Activated T-cell treated with anti-CD3 and anti-CD28 coated beads, Interleukin-2, amount 50 U/mL, for 48 hours (primary cell): ENCODE data around the gene HABP2.
A peak's percentile ranks its signal among the peaks of the same experiment; 100 is the strongest.

Experiments used
- DNase-seq, 2 experiments: peaks; one replicate each; pipeline ENCODE4 v3.0.0-alpha.2; 2020

HABP2 gene

DNA sequence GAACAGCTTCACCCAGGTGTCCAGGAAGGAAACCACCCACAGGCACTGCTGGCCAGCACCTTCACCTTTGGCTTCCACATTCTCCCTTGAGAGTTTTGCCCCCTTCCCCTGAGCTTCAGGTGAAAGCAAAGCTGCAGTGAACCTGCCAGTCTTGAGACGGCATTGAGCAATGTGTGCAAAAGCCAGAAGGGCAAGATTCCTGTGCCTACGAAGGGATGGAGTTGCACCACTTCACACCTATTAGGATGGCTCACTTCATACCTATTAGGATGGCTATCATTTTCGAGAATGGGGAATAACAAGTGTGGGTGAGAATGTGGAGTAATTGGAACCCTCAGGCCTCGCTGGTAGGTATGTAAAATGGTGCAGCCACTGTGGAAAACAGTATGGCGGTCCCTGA, 7.2 kb downstream of the HABP2 start:
- no peak for DNase-seq

DNA sequence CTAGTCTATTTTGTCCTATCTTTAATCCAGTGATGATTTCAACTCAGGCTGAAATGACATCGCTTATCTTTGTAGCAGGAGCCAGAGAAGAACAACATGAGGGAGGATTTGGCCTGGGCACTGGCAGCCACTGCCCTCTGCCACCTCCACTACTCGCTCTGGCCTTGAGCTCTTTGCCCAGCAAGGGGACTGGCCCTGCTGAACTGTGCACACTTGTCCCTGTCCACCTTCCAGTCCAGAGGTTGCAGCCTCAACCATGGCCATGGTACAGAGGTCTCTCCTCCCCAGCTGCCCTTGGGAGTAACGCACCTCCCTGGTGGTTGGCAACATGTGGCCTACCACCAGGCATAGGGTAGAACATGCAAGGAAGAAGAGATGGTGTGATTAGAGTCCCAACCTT, 8.4 kb downstream of the HABP2 start:
- no peak for DNase-seq

DNA sequence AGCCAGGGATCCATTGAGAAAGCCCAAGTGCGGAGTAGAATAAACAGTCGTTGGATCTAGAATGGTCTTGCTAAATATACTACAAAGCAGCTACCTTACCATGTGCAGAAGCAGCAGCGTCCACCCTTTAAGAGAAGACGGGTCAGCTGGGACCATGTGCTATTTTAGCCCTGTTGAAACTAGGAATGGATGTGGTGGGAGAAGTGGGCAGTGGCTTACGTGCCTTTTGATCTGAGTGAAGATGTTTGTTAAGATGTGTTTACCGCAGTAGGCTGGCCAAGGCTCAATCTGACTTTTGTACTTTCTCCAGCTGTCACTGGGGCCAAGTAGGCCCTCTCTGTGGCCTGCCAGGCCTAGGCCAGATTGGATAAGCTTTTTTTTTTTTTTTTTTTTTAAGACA, 9.2 kb downstream of the HABP2 start:
- DNase-seq = no peak

DNA sequence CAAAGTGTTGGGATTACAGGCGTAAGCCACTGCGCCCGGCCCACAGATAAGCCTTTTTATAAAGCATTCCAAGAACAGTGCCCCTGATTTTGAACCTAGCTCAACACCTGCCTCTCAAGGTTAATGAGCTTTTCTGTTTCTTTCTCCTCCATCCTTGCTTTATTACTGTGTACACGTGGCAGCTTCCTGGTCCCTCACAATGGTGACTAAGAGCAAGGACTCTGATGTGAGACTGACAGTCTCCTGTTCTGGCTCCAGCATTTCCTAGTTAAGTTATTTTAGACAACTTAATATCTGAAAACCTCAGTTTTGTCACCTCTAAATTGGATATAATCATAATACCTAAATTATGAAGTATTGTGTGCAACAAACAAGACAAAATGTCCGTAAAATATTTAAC, 9.9 kb downstream of the HABP2 start:
- no peak for DNase-seq

DNA sequence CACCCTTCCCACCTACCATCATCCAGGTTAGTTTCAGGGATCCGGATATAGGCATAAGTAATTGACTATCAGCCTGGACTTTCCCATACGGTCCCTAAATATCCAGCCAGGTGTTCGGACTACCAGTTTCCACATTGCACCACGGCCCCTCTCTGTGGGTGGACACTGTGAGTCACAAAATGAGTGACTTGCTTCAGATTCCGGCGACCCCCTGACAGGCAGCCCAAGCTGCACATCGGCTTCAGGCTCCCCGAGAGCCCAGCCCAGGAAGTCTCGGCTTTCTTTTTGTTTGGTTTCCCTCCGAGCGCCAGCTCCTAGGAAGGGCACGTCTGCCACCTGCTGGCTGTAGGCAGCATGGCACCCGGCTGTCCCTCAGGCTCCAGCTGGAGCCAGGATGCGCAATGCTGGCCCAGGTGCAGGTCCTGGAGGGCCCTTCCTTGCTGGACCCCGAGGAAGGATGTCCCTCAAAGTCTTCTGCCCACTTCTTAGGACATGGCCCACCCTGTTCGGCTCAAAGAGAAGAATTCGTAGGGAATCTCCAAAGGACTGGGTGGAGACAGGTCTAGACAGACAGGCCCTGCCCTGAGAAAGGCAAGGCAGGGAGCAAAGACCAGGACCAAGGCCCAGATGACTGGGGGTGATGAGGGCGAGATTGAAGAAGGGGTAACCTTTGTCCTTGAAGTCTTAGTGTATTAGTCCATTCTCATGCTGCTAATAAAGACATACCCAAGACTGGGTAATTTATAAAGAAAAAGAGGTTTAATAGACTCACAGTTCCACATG, 10.6 kb downstream of the HABP2 start:
- DNase-seq = peak; percentile 79 to 82

DNA sequence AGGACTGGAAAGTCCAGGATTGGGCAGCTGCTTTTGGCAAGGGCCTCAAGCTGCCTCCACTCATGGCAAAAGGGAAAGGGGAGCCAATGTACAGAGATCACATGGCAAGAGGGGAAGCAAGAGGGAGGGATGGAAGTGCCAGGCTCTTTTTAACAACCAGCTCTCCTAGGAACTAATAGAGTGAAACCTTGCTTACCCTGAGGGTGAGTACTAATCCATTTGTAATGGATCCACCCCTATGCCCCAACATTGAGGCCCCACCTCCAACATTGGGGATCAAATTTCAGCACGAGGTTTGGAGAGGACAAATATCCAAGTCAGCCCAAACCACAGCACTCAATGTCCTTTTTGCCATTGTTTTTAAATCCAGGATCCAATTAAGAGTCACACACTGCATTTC, 12.5 kb downstream of the HABP2 start:
- DNase-seq = no peak

DNA sequence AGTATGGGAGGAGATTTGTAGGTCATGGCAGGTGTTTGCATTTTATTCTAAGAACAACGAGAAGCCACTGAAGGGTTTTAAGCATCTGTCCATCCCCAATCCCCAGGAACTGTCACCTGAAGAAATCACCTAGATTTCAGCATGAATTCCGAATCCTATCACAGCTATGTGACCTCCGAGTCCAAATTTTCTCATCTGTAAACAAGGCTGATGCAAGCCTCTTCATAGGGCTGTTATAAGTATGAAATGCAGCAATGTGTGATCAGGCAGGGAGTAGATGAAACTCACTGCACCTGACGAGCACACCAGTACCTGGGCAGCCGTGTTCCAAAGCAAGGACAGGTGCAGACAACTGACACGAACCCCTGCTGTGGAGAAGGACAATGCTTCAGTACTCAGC, 14.0 kb downstream of the HABP2 start:
- DNase-seq = no peak

DNA sequence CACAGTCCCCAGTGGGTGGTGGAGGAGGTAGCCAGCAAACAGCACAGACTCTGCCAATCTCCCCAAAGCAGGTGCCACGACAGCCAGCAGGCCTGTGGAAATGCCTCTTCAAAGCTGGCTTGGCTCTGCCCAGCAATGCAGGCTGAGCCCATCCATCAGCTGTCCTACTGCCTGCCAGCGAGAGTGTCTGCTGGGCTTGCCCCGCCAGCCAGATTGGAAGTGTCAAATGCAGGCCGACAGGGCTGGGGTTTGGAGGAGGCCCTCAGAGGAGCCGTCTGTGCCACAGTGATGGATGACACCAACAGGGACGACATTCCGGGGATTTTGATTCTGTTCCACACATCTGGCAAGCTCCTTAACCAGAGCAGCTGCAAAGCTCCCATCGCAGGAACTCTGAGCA, 16.7 kb downstream of the HABP2 start:
- no peak for DNase-seq

DNA sequence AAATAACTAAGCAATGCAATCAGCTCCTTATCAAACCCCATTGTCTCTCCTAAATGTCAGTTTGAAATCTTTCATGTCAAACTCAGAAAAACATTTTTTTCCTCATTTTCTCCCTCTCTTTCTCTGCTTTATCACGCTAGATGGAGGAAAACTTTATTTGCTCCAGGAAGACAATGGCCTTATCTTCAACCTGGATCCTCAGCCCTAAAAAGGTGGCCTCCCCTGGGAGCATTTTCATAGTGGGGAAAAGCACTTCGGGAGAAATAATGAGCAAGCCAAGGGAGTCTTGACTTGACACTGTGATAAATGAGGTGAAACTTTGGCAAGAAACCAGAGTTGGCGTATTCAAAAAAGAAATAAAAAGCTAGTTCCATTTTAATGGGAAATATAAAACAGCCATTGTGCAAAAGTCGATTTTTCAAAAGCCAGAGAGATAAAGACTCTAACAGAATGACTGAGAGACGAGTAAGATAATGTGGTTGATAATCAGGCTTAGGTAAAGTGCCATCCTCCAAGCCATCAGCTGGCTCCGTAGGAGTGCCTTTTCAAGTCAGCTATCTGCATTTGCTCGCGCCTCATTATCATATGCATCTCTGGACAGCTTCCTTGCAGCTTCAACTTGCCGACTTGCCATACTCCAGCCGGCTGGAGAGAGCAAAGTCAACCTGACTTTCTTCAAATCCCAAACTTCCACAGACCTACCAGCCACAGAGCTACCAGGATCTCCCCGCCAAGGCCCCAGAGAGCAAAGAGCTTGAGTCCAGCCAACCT, 19.9 kb downstream of the HABP2 start:
- no peak for DNase-seq

DNA sequence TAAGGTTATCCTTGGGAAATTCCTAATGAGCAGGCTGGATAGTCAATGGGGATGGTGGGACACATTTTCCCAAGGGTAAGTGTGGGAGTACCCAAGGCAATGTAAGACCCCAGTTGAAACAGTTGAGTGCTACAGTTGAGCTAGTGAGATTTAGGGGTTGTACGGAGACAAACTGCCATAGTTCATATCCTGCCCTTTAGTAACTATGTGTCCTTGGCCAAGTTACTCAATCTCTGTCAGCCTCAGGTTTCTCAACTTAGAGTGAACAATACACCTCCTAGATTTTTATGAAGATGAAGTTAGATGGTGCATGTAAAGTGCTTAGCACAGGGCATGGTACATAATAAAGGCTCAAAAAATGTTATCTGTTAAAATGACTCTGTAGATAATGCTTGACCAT, 20.5 kb downstream of the HABP2 start:
- DNase-seq = no peak

DNA sequence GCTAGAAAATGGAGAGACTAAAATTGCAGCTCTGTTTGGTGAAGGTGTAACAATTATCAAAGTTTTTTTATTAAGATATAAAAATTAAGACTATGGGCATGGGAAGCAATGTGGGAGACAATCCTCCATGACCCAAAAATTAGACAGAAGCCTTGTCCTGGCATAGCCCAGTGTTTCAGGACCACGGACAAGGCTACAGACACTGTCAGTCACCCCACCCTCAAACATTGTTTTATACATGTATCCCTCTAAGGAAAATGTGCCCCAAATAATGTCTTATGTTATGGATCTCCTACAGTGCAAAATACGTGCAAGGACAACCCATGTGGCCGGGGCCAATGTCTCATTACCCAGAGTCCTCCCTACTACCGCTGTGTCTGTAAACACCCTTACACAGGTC, 24.0 kb downstream of the HABP2 start:
- DNase-seq = no peak

DNA sequence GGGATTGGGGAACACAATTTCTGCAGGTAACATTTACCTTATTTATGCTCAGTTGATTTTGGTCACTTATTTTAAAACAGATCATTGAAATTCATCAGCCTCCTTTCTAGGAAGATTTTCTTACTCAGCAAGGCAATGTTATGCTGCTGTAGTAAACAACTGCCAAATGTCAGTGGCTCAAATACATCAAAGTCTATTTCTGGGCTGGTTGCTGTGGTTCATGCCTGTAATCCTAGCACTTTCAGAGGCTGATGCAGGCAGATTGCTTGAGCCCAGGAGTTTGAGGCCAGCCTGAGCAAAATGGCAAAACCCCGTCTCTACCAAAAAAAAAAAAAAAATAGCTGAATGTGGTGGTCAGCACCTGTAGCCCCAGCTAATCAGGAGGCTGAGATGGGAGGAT, 25.9 kb downstream of the HABP2 start:
- no peak for DNase-seq

DNA sequence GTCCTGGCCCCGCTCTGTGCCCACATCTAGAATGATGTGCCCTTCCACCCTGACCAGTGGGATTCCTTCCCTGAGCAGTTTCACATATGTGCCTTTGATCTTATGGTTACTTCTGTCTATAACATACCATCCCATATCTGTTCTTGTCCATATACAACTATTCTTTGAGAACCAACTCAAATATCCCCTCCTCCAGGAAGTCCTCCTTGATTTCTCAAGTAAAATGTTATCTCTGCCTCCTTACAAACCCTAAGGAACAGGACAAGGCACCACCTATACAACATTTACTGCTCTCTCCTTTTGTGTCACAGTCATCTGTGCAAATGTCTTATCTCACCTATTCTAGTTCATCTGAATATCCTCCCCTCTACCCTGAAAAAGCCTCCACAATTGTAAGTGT, 28.2 kb downstream of the HABP2 start:
- DNase-seq = no peak

DNA sequence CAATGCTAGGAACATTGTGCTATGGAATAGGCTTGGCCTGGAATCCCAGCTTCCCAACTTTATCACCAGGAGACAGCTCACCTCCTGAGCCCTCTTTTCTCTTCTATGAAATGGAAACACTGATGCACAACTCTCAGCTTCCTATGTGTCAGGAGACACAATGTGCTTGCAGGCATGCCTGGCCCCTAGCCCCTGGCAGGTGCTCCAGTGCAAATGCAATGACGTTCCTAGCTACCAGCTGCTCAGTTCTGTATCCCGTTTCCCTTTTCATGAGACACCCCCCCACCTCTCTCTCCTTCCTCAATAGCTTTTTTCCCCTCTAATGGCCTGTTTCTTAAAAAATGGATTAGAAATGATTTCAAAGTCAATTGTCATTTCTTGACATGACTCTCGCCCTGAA, 30.7 kb downstream of the HABP2 start:
- no peak for DNase-seq

DNA sequence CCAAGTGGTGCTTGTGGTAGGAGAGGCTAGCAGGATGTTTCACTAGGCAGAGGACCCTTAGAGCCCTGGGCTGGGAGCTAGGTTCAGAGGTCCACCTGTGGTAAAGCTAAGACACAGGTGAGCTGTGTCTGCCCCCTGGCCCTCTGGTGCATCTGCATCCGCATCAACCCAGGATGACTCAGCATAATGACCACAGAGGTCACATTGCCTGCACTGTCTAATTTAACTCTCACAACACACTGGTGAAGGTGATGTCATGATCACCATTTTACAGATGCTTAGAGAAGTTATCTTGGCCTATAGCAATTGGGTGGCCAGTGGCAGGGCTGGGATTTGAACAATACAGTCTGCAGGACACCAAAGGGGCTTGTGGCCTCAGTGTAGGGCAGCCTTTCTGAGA, 33.1 kb downstream of the HABP2 start:
- no peak for DNase-seq

DNA sequence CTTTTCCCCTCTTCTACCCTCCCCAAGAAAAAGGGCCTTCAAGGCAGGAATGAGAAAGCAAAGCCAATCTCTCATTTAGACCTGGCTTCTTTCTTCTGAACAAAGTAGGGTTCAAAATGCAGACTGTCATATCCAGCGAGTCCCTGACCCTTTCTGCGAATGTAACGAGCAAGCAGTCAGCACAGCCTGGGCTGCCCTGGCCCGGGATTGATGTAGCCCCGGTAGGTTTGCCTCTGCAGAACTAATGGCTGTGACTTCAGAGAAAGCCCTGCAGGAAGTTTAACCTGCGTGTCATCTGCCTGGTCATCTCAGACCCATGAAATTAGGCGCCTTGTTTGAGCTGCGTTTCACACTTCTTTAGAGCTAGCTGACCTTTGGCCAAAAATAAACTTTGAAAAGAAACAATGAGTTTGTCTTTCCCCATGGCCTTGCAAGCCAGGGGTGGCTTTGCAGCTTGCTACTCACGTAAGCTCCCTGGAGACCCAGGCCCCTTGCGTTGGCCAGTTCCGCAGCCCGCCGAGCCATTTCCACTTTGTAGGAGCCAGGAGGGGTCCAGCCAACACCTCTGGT, 36.4 kb downstream of the HABP2 start:
- no peak for DNase-seq

DNA sequence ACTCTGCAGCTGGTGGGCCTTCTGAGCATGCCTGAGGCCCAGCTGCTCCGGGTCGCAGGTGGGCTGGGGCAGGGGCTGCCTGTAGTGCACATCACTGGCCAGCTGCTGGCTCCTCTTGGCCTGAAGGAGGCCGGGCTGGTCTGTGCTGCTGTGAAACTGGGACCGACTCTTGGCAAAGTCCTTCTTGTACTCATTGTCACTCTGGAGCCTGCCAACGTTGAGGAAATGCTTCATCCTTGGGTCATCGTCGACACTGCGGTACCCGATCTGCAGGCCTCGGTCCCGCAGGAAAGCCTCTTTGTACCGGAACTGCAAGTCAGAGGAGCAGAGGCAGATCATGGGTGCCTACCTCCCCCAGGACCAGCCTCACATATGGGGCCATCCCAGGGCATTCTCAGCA, 37.7 kb downstream of the HABP2 start:
- no peak for DNase-seq

DNA sequence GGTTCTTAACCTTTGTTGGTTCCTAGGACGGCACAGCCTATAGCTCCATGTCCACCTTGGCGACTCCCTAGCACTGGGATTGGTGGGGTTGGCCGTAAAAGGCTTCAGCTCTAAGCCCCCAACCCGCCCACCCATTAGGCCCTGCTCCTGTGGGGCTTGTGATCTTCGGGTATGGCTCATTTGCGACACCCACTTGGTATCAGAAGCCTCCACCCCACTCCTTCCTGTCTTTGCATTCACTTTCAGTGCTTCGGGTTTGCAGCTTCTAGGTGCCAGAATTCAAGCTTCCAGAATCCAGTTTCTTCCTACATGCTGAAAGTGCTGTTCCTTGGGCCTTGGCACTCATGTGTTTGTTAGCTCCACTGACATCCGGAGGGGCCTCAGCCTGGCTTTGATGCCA, 39.5 kb downstream of the HABP2 start:
- no peak for DNase-seq

DNA sequence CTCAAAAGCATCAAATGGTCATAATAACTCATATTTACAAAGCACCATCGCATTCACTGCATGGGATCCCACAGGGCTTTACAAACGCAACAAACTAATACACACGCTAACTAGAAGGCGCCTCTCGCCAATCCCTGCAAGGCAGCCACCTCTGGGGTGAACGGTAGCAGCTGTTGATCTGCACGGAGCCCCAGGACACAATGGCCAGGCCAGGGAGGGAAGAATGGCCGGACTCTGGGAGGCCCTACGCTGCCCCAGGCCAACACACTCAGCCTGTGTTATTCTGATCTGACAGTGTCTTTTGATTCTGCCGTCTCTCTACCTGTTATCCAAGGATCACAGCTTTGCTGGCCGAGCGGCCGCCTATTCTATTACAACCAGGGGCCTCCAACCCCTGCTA, 41.8 kb downstream of the HABP2 start:
- DNase-seq = no peak

DNA sequence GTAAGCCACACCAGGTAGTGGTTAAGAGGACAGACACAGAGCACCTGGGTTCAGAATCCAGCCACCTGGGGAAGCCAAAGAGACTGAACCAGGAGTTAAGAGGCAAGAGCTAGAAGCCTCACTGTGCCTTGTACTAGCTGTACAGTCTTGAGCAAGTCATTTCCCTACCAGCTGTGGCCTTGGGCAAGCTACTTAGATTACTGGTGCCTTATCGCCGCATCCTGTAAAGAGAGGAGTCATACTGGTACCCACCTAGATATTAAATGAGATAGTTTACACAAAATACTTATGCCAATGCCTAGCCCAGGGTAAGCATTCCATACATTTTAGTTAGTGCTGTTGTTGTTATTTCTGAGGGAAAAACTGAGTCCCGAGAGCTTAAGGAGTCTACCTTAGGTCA, 47.7 kb downstream of the HABP2 start:
- DNase-seq = no peak

DNA sequence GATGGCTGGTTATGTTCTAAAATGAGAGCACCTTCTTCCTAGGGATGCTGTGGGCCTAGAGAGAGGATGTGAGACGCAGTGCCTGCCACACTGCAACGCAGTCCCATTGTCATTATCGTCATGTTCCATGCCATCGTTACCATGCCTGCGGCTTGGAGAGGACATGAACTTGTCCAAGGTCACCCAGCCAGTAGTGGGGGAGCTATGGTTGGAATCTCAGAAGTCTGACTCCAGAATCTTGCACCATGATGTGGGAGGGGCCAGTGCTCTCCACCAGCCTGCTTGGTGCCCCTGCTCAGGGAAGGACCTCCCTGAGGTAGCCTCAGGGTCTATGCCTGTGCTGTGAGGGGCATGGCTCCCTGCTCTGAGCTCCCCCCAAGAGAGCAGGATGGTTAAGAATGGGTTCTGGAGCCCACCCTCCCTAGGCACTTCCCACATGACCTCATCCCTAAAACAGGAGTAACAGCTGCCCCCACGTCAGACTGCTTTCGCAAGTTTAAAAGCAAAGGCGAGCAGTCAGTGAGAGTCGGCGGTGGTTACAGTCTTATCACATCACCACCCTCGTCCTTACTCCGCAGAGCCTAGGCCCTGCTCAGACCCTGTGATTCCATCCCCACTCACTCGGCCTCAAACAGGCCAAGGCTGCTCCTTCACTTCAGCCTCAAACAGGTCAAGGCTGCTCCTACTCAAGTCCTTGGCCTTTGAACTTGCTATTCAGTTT, 50.4 kb downstream of the HABP2 start:
- DNase-seq = no peak

DNA sequence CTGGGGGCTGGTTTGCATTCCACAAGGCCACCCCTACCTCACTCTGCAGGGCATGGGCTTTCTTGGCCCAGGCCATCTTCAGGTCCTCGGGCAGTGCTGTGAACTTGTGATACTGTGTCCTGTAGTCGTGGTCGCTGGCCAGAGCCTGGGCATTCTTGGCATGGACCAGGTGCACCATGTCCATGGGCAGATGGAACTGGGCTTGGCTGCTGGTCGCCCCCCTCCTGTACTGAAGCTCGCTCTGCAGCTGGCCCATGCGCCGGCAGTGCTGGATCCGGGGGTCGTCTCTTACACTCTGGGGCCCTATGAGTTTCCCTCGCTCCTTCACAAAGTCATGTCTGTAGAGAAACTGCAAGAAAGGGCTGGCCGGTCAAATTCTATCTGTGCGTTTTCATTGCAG, 51.7 kb downstream of the HABP2 start:
- no peak for DNase-seq

DNA sequence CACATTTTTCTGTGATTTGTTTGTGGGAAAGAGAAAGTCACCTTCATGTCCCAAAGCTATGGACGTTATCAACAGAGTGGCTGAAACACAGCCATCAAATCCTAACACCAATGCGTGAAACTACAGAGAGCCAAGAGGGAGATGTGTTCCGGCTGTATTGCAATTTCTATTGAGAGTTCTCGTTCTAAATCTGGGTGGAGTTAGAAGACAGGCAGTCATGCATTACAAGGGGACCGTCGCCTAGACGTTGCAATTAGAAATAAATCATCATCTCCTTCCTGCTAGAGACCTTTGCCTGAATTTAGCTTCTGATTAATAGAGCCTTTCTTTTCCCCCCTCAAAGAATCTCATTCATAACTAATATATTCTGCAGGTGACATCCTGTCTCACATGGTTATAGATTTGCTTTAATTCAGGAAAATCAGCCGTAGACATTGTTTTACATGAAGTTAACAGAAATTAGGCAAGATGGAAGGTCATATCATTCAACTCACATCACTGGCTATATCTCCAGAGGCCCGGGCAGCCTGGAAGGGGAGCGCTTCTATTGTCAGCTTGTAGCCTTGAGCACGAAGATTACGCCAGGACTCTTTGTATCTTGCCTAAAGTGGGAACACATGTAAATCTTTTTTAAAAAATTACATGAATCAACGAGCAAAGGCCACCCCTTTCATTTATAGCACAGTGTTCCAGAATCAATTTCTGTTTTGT, 52.6 kb downstream of the HABP2 start:
- no peak for DNase-seq
